ENCODE measurements around the gene CCT8L2.
"Not testable (repeated sequence)": the region's sequence is repeated elsewhere in the genome, so short reads cannot be mapped to it uniquely, and the experiment has no call there.

The CCT8L2 gene

GRCh38 chr22:16568425-16568758, 24.2 kb downstream of the CCT8L2 start:
- Mint-ChIP-seq H3K27ac (no peak overlapping the region), H3K4me3 (no peak overlapping the region), H3K36me3 (no peaks in the 10 kb centered on the region), H3K27me3 (no peaks in the 10 kb centered on the region), H3K4me1 (no peaks in the 10 kb centered on the region), H3K9me3 (no peaks in the 10 kb centered on the region)
- no peak for ATAC-seq (replicated peaks)
- DNase-seq = no peak

DNA sequence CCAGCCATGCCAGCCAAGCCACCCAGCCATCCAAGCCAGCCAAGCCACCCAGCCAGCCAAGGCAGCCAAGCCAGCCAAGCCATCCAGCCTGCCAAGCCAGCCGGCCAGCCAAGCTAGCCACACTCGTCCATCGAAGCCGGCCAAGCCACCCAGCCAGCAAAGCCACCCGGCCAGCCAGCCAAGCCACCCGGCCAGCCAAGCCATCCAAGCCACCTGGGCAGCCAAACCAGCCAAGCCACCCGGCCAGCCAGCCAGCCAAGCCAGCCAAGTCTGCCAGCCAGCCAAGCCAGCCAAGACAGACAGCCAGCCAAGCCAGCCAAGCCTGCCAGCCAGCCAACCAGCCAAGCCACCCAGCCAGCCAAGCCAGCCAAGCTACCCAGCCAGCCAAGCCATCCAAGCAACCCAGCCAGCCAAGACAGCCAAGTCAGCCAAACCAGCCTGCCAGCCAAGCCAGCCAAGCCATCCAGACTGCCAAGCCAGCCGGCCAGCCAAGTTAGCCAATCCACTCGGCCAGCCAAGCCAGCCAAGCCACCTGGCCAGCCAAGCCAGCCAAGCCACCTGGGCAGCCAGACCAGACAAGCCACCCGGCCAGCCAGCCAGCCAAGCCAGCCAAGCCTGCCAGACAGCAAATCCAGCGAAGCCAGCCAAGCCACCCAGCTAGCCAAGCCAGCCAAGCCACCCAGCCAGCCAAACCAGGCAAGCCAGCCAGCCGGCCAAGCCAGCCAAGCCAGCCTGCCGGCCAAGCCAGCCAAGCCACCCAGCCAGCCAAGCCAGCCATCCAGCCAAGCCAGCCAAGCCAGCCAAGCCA, 24.8 kb downstream of the CCT8L2 start:
- not testable (repeated sequence) for H3K9me3 Mint-ChIP-seq; H3K36me3 Mint-ChIP-seq; ATAC-seq (replicated peaks); H3K4me3 Mint-ChIP-seq; H3K4me1 Mint-ChIP-seq; DNase-seq; H3K27me3 Mint-ChIP-seq; H3K27ac Mint-ChIP-seq

DNA sequence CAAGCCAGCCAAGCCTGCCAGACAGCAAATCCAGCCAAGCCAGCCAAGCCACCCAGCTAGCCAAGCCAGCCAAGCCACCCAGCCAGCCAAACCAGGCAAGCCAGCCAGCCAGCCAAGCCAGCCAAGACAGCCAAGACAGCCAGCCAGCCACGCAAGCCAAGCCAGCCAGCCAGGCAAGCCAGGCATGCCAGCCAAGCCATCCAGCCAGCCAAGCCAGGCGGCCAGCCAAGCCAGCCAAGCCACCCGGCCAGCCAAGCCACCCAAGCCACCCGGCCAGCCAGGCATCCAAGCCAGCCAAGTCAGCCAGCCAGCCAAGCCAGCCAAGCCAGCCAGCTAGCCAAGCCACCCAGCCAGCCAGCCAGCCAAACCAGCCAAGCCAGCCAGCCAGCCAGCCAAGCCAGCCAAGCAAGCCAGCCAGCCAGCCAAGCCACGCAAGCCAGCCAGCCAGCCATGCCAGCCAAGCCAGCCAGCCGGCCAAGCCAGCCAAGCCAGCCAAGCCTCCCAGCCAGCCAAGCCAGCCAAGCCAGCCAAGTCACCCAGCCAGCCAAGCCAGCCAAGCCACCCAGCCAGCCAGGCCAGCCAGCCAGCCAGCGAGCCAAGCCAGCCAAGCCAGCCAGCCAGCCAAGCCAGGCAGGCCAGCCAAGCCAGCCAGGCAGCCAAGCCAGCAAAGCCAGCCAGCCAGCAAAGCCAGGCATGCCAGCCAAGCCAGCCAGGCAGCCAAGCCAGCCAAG, 26.0 kb downstream of the CCT8L2 start:
- ATAC-seq (replicated peaks); H3K27ac Mint-ChIP-seq; DNase-seq; H3K36me3 Mint-ChIP-seq; H3K4me1 Mint-ChIP-seq; H3K27me3 Mint-ChIP-seq; H3K4me3 Mint-ChIP-seq; H3K9me3 Mint-ChIP-seq: not testable (repeated sequence)

- not testable (repeated sequence) for H3K4me1 Mint-ChIP-seq; H3K27me3 Mint-ChIP-seq; DNase-seq; ATAC-seq (replicated peaks); H3K36me3 Mint-ChIP-seq; H3K9me3 Mint-ChIP-seq; H3K4me3 Mint-ChIP-seq; H3K27ac Mint-ChIP-seq
Observed at GRCh38 chr22:16565585-16566420, 26.8 kb downstream of the CCT8L2 start.

DNA sequence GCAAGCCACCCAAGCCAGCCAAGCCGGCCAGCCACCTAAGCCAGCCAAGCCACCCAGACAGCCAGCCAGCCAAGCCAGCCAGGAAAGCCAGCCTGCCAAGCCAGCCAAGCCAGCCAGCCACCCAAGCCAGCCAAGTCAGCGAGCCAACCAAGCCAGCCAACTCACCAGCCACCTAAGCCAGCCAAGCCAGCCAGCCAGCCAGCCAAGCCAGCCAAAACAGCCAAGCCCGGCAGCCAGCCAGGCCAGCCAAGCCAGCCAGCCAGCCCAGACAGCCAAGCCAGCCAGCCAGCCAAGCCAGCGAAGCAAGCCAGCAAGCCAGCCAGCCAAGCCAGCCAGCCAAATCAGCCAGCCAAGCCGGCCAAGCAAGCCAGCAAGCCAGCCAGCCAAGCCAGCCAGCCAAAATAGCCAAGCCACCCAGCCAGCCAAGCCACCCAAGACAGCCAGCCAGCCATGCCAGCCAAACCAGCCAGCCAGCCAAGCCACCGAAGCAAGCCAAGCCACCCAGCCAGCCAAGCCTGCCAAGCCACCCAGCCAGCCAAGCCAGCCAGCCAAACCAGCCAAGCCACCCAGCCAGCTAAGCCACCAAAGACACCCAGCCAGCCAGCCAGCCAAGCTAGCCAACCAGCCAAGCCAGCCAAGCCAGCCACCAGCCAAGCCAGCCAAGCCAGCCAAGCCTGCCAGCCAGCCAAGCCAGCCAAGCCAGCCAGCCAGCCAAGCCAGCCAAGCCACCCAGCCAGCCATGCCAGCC, 27.6 kb downstream of the CCT8L2 start:
- H3K9me3 Mint-ChIP-seq; H3K36me3 Mint-ChIP-seq; H3K27me3 Mint-ChIP-seq; ATAC-seq (replicated peaks); H3K4me1 Mint-ChIP-seq; H3K4me3 Mint-ChIP-seq; H3K27ac Mint-ChIP-seq; DNase-seq: not testable (repeated sequence)

DNA sequence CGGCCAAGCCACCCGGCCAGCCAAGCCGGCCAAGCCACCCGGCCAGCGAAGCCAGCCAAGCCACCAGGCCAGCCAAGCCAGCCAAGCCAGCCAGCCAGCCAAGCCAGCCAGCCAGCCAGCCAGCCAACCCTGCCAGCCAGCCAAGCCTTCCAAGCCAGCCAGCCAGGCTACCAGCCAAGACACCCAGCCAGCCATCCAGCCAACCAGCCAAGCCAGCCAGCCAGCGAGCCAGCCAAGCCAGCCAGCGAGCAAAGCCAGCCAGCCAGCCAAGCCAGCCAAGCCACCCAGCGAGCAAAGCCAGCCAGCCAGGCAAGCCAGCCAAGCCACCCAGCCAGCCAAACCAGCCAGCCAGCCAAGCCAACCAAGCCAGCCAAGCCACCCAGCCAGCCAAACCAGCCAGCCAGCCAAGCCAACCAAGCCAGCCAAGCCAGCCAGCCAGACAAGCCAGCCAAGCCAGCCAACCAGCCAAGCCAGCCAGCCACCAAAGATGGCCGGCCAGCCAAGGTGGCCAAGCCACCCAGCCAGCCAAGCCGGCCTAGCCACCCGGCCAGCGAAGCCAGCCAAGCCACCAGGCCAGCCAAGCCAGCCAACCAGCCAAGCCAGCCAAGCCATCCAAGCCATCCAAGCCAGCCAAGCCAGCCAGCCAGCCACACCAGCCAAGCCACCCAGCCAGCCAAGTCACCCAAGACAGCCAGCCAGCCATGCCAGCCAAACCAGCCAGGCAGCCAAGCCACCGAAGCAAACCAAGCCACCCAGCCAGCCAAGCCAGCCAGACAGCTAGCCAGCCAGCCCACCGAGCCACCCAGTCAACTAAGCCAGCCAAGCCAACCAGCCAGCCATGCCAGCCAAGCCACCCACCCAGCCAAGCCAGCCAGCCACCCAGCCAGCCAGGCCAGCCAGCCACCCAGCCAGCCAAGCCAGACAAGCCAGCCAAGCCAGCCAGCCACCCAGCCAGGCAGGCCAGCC, 28.8 kb downstream of the CCT8L2 start:
- Mint-ChIP-seq H3K27ac (no peak overlapping the region), H3K4me3 (no peak overlapping the region), H3K36me3 (no peaks in the 10 kb centered on the region), H3K27me3 (no peaks in the 10 kb centered on the region), H3K9me3 (no peaks in the 10 kb centered on the region), H3K4me1 (no peaks in the 10 kb centered on the region)
- DNase-seq = no peak
- no peak for ATAC-seq (replicated peaks)

DNA sequence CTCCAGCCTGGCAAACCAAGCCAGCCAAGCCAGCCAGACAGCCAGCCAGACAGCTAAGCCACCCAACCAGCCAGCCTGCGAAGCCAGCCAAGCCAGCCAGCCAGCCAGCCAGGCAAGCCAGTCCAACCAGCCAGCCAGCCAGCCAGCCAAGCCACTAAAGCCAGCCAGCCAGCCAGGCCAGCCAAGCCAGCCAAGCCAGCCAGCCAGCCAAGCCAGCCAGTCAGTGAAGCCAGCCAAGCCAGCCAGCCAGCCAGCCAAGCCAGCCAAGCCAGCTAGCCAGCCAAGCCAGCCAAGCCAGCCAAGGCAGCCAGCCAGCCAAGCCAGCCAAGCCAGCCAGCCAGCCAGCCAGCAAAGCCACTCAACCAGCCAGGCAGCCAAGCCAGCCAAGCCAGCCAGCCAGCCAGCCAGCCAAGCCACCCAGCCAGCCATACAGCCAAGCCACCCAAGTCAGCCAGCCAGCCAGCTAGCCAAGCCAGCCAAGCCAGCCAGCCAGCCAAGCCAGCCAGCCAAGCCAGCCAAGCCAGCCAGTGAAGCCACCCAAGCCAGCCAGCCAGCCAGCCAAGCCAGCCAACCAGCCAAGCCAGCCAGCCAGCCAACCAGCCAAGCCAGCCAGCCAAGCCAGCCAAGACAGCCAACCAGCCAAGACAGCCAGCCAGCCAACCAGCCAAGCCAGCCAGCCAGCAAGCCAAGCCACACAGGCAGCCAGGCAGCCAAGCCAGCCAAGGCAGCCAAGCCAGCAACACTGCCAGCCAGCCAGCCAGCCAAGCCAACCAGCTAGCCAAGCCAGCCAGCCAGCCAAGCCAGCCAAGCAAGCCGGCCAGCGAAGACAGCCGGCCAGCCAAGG, 29.7 kb downstream of the CCT8L2 start:
- ATAC-seq (replicated peaks) (no peak), DNase-seq (no peak)
- no peaks in the 10 kb centered on the region for H3K9me3 Mint-ChIP-seq
- H3K27ac Mint-ChIP-seq = no peak overlapping the region
- no peak overlapping the region for H3K4me3 Mint-ChIP-seq
- no peaks in the 10 kb centered on the region for H3K4me1 Mint-ChIP-seq
- no peaks in the 10 kb centered on the region for H3K36me3 Mint-ChIP-seq
- H3K27me3 Mint-ChIP-seq = no peaks in the 10 kb centered on the region

DNA sequence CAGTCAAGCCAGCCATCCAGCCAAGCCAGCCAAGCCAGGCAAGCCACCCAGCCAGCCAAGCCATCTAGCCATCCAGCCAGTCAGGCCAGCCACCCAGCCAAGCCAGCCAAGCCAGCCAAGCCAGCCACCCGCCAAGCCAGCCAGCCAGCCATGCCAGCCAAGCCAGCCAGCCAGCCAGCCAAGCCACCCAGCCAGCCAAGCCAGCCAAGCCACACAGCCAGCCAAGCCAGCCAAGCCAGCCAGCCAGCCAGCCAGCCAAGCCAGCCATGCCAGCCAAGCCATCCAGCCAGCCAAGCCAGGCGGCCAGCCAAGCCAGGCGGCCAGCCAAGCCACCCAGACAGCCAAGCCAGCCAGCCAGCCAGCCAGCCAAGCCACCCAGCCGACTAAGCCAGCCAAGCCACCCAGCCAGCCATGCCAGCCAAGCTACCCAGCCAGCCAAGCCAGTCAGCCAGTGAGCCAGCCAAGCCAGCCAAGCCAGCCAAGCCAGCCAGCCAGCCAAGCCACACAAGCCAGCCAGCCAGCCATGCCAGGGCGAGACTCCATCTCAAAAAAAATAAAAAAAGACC, 31.4 kb downstream of the CCT8L2 start:
- not testable (repeated sequence) for ATAC-seq (replicated peaks); H3K27ac Mint-ChIP-seq; H3K4me1 Mint-ChIP-seq; DNase-seq; H3K9me3 Mint-ChIP-seq; H3K27me3 Mint-ChIP-seq; H3K36me3 Mint-ChIP-seq; H3K4me3 Mint-ChIP-seq

- not testable (repeated sequence) for ATAC-seq (replicated peaks); H3K27ac Mint-ChIP-seq; H3K9me3 Mint-ChIP-seq; H3K4me3 Mint-ChIP-seq; DNase-seq; H3K27me3 Mint-ChIP-seq; H3K4me1 Mint-ChIP-seq; H3K36me3 Mint-ChIP-seq
Observed at GRCh38 chr22:16560651-16561050, 32.0 kb downstream of the CCT8L2 start.

DNA sequence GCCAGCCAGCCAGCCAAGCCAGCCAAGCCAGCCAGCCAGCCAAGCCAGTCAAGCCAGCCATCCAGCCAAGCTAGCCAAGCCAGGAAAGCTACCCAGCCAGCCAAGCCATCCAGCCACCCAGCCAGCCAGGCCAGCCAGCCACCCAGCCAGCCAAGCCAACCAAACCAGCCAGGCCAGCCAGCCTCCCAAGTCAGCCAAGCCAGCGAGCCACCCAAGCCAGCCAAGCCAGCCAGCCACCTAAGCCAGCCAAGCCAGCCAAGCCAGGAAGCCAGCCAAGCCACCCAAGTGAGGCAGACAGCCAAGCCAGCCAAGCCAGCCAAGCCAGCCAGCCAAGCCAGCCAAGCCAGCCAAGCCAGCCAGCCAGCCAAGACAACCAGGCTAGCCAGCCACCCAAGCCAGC, 32.6 kb downstream of the CCT8L2 start:
- H3K4me1 Mint-ChIP-seq; DNase-seq; H3K27ac Mint-ChIP-seq; H3K9me3 Mint-ChIP-seq; H3K36me3 Mint-ChIP-seq; H3K27me3 Mint-ChIP-seq; ATAC-seq (replicated peaks); H3K4me3 Mint-ChIP-seq: not testable (repeated sequence)

- no peak for DNase-seq
- no peaks in the 10 kb centered on the region for H3K4me1 Mint-ChIP-seq
- H3K9me3 Mint-ChIP-seq = peaks cover 0 to 5% of the 10 kb centered on the region in 2 donors
- ATAC-seq (replicated peaks) = no peak
- no peaks in the 10 kb centered on the region for H3K27me3 Mint-ChIP-seq
- H3K27ac Mint-ChIP-seq = no peak overlapping the region
- H3K36me3 Mint-ChIP-seq = no peaks in the 10 kb centered on the region
- no peak overlapping the region for H3K4me3 Mint-ChIP-seq
Observed at GRCh38 chr22:16559056-16559955, 33.3 kb downstream of the CCT8L2 start.

Measured in stimulated activated naive B cell treated with anti-CD40 and anti-IgM and Interleukin-4, amounts not matched to agents 10 μg/mL and 1 μg/mL and 100 μg/mL, for 72 hours (primary cell).